ENCODE results near the gene DMWD.

DNA sequence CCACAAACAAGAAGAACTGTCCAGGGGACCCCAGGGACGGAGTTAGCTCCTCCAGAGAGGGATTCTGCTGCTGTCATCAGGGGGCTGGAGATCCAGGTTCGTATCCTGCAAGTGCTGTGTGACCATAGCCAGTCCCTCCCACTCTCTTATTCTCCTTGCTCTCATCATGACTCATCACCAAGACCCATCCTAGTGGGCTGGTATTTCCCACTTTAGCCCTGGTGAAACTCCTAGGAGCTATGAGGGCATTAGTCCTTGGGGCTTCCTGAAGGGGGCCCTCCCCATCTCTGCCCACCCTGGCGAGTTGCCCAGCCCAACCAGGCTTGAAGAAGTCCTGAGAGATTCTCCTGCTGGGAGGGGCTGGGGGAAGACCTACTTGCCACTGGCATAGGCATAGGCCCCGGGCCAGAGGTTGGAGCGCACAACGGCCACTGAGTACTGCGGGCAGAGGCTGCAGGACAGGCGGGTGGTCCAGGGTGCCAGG, 7.5 kb upstream of the DMWD start:
- TF ChIP-seq, protein P1, sequence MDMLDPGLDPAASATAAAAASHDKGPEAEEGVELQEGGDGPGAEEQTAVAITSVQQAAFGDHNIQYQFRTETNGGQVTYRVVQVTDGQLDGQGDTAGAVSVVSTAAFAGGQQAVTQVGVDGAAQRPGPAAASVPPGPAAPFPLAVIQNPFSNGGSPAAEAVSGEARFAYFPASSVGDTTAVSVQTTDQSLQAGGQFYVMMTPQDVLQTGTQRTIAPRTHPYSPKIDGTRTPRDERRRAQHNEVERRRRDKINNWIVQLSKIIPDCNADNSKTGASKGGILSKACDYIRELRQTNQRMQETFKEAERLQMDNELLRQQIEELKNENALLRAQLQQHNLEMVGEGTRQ (IDR thresholded peaks at IDR 0.05; ENCODE audit: borderline replicate concordance, low read depth, low read length): no peak
- TF ChIP-seq, protein P2, sequence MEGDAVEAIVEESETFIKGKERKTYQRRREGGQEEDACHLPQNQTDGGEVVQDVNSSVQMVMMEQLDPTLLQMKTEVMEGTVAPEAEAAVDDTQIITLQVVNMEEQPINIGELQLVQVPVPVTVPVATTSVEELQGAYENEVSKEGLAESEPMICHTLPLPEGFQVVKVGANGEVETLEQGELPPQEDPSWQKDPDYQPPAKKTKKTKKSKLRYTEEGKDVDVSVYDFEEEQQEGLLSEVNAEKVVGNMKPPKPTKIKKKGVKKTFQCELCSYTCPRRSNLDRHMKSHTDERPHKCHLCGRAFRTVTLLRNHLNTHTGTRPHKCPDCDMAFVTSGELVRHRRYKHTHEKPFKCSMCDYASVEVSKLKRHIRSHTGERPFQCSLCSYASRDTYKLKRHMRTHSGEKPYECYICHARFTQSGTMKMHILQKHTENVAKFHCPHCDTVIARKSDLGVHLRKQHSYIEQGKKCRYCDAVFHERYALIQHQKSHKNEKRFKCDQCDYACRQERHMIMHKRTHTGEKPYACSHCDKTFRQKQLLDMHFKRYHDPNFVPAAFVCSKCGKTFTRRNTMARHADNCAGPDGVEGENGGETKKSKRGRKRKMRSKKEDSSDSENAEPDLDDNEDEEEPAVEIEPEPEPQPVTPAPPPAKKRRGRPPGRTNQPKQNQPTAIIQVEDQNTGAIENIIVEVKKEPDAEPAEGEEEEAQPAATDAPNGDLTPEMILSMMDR (IDR thresholded peaks at IDR 0.05): no peak
- TF ChIP-seq MAX (IDR thresholded peaks at IDR 0.05; ENCODE audit: low read depth): no peak
- TF ChIP-seq, protein P3, sequence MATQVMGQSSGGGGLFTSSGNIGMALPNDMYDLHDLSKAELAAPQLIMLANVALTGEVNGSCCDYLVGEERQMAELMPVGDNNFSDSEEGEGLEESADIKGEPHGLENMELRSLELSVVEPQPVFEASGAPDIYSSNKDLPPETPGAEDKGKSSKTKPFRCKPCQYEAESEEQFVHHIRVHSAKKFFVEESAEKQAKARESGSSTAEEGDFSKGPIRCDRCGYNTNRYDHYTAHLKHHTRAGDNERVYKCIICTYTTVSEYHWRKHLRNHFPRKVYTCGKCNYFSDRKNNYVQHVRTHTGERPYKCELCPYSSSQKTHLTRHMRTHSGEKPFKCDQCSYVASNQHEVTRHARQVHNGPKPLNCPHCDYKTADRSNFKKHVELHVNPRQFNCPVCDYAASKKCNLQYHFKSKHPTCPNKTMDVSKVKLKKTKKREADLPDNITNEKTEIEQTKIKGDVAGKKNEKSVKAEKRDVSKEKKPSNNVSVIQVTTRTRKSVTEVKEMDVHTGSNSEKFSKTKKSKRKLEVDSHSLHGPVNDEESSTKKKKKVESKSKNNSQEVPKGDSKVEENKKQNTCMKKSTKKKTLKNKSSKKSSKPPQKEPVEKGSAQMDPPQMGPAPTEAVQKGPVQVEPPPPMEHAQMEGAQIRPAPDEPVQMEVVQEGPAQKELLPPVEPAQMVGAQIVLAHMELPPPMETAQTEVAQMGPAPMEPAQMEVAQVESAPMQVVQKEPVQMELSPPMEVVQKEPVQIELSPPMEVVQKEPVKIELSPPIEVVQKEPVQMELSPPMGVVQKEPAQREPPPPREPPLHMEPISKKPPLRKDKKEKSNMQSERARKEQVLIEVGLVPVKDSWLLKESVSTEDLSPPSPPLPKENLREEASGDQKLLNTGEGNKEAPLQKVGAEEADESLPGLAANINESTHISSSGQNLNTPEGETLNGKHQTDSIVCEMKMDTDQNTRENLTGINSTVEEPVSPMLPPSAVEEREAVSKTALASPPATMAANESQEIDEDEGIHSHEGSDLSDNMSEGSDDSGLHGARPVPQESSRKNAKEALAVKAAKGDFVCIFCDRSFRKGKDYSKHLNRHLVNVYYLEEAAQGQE (IDR thresholded peaks at IDR 0.05; ENCODE audit: low read depth, low read length): no peak
- TF ChIP-seq GATA2 (CRISPR knock-in tag; IDR thresholded peaks at IDR 0.05): no peak
- no peak for TF ChIP-seq RFX5 (IDR thresholded peaks at IDR 0.05; ENCODE audit: low read length)
- TF ChIP-seq POLR2AphosphoS5 (IDR thresholded peaks at IDR 0.05; ENCODE audit: low read depth, low read length): no peak
- no peak for TF ChIP-seq RAD21 (IDR thresholded peaks at IDR 0.05; ENCODE audit: low read length)

Measured in SK-N-SH (cell line).